Suppressor macrophage (primary cell): Measurements from ENCODE around the gene FMN1.

Experiments used
- DNase-seq, 4 experiments: peaks; one replicate each; pipeline ENCODE4 v3.0.0-alpha.2; 2020 to 2022

The FMN1 gene

GRCh38 chr15:33011976-33012375 is 182.5 kb downstream of the FMN1 start:
- DNase-seq, result no peak

- no peak for DNase-seq
These were observed 184.9 kb downstream of the FMN1 start for GRCh38 chr15:33009603-33010002.

DNA sequence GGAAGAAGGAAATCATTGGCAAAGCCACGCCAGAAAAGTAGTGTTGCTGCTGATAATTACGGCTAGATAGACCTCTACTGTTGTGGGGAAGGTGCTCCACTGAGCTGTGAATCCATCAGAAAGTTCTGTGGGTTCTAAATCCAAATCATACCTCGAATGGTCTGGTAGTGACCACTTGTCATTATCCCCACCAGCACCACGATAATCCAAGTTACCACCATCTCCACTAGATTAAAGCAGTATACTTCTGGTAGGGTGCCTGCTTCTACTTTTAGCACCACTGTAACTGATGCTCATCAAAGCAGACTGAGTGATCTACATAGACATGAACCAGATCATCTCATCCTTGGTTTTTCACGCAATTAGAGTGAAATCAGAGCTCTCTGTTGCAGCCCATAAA is 185.5 kb downstream of the FMN1 start:
- DNase-seq, result no peak

GRCh38 chr15:33008284-33008995 is 186.1 kb downstream of the FMN1 start:
- DNase-seq, result no peak

DNA sequence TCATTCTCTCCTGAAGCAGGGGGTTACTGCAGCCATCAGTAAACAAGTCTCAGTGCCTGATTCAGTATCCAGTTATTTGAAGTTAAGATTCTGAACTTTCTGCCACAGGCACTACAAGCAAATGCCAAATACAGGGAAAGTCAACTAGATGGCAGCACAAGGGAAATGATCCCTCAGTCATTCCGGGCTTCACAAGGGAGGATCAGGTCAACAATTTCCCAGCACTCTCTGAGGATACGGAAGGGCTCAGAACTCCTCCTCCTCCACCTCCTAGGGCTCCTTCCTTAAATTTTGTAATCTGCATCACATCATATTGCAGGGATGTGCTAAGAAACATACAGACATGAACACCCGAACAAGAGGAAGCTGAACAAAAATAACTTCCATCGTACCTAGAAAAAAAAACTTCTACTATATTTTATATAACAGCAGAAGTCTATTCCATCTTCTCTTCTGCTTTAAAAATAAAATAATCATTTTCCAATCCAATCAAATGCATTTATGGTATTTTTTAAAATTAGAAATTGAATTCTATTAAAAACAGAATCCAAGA is 187.1 kb downstream of the FMN1 start:
- peak; percentile 69 to 88 (median 83) for DNase-seq

DNA sequence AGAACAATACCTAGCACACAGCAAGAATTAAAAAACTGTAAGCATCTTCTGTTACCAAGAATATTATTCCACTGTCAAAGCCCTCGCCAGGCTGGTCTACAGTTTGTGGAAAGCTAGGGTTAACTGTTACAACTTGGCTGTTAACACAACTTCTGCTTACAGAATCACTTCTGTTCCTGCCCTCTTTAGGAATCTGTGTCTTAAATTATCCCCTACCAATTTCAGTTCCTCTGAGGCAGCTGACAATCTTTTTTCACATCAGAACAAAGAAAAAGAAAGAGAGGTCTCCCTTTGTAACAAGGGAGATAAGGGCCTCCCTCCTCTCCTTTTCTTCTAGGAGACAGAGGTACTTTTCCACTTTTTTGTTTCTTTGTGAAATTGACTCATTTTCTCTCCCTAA is 188.9 kb downstream of the FMN1 start:
- DNase-seq, result peak; percentile 17 to 73 (median 52)

DNA sequence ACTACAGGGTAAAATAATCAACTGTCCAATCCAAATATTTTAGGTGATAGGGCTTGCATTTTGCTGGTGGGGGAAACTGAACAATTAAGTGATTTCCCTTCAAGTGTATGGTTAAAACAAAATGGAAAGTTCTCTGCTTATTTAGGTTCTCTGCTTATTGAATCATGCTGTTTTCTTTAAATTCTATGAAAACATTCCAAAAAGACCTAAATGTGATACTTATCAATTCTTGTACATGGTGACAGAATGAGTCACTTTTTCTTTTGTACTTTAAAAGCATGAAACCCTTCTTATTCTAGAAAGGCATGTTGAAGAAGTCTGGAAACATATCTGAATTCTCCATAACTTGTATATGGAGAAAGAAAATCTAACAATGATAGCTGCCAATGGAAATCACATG is 192.6 kb downstream of the FMN1 start:
- DNase-seq, result no peak

GRCh38 chr15:32998979-32999672 is 195.4 kb downstream of the FMN1 start:
- DNase-seq, result no peak

DNA sequence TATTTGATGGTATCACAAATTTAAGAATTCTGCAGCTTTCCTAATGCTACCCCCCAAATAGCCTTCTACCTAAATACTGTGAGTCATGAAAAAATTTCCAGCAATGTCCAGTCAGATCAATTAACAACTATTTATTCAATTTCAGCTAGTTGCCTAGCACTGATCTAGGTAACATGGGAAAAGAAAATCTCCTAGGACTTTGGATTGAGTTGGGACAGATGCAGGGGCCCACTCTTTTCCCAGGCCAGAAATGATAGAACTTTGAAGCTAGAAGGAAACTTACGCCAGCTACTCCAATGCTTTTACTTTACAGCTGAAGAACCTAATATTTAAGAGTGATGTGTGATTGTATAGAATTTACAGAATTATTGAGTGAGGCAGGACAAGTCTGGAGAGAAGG is 196.3 kb downstream of the FMN1 start:
- no peak for DNase-seq

DNA sequence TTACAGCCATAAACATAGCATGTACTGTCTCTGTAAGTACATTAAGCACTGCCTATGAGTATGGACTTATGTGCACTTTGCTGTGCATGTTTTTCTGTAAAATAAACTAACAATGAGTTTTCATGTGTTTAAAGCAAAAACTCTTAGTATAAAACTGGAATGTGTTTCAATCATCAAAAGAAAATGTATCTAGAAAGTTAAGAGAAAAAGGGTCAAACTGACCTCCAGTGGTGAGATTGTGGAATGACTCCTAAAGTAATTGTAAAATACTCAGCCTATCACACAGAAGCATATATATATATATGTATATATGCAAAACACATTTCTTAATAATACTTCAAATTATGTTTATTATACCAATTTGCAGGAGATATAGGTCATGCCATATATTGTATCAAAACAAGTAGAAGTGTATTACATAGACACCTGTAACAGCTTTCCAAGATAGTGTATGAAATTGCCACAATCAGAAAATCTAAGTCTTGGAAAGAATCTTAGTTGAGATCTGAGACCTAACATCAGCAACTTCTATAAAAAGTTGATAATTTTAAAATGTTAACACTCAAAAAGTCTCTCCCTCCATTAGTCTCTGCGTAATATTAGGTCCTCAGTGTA is 199.6 kb downstream of the FMN1 start:
- DNase-seq, result peak in 3 of 4 experiments; percentile 21 to 49 (median 41)

DNA sequence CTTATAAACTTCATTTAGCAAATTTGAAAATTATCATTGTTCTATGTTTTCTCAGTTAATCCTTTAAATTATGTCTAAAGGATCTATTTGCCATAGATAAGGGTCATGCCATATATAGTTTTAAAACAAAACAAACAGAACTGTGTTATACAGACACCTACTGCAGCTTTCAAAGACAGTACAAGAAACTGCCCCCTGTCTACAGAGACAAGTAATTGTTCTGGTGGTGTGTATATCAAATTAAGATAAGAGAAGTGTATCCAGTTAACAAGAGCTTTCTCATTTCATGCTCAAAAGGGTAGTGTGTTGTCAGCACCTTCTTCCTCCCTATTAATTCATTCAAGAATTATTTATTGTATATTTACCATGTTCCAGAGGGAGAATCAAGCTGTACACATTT is 201.2 kb downstream of the FMN1 start:
- peak in 1 of 4 experiments; percentile 8 for DNase-seq

DNA sequence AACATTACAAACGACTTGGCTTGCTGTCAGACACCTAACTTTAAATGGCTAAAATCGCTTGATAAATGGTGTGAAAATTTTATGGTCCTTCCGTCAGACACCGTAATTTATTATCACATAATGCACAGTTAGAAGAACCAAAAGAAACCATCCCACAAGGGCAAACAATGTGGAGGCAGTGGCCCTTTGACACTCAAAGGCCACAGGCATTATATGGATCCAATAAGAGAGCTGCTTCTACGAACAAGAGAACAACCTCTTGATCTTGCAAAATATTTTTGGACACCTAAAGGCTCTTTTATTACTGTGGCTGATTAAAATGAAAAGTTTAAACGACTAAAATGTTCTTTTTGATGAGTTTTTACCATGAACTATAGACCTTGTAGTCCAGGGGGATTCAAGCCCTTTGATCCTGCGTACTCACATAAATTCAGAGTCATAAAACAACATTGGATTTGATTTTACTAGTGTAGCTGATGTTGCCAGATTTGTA is 202.8 kb downstream of the FMN1 start:
- DNase-seq, result no peak

DNA sequence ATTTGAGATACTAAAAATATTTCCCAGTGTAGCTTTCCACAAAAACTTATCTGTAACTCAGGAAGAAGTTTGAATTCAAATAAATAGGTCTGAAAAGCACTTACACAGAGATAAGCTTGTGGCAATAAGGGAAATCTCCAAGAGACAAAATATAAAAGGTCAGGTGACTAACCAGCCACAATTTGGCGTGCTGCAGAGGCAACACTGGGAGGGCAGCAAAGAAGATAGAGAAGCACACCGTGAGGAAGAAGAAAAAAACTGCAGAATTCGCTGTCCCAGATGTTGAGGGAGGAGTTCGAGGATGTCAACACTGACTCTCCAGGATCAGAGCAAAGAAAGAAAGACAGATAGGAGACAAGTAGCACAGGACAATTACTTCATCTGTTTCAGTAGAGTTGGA is 204.4 kb downstream of the FMN1 start:
- DNase-seq, result no peak

- no peak for DNase-seq
These were observed 207.4 kb downstream of the FMN1 start for GRCh38 chr15:32987067-32987466.

GRCh38 chr15:32986147-32986546 is 208.4 kb downstream of the FMN1 start:
- DNase-seq, result no peak

DNA sequence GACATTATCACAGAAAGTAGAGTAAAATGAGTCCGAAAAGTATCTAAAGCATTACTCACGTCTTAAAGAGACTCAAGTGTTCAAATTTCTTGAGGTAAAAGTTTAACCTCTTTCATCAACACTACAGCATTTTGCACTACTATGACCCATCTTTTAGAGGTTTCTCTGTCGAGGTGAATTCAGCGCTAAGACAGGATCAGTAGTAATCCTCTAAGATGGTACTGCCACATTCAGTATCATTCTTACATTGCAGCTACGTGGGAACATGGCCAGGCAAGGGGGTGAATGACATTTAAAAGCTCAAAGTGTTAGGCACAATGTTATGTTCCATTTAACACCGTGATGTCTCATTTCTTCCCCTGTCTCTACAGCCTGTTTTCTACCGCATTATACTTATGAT is 210.8 kb downstream of the FMN1 start:
- no peak for DNase-seq

DNA sequence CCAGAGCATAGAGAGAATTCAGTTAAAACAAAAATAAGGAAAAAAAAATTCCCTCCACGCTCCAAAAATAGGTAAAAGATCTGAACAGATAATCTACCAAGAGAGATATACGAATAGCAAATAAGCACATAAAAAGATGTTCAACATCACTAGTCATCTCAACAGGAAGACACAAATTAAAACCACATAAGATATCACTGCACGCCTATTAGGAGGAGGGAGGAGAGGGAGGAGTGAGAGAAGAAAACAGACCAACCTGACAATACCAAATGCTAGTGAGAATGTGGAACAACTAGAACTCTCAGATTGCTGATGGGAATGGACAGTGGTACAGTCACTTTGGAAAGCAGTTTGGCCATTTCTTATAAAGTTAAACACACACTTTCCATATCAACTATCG is 212.5 kb downstream of the FMN1 start:
- no peak for DNase-seq

- DNase-seq, result no peak
These were observed 213.0 kb downstream of the FMN1 start for GRCh38 chr15:32981536-32981935.

- no peak for DNase-seq
These were observed 214.8 kb downstream of the FMN1 start for GRCh38 chr15:32979710-32980109.

GRCh38 chr15:32977506-32977905 is 217.0 kb downstream of the FMN1 start:
- no peak for DNase-seq

GRCh38 chr15:32974691-32975090 is 219.8 kb downstream of the FMN1 start:
- no peak for DNase-seq

DNA sequence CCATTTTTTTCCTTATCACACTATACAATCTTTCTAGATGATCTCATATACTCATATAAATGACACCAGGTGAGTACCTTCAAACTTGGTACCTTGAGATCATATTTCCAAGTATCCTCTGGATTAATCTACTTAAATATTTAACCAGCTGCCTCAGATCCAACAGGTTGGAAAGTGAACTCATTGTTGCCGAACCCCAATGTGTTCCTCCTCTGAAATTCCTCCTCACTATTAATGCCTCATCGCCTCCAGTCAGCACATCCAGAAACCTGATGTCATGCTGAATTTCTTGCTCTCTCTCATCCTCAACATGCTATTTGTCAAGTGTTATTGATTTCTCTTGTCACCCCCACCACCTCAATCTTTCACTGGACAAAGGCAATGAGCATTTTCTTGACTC is 221.8 kb downstream of the FMN1 start:
- DNase-seq, result no peak

DNA sequence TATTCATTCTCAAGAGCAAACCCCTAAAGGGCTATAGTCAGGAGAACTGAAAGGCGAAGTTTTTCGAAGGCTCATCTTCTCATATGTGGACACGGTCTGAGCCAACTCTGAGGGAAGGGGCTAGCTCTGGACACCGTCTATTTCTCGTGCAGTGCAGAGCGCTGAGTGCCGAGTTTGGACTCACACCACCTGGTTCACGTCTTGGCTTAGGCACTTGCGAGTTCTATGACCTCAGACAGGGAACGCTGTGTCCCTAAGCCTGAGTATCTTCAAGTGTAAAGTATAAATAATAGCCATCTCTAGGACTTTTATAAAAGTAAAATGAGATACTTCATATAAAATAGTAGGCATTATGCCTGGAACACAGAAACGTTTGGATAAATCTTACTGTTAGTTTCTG is 223.7 kb downstream of the FMN1 start:
- no peak for DNase-seq

GRCh38 chr15:32967521-32967920 is 227.0 kb downstream of the FMN1 start:
- no peak for DNase-seq
